Tibial artery (tissue), 4 donors: ENCODE data around the gene SGSM2.

Experiments
- DNase-seq, 2 donors: peaks; one replicate each; pipeline ENCODE4 v3.0.0-alpha.2; 2019
- H3K27ac ChIP-seq, 2 donors: fragments of 200-600 bp; sonication (generic) in 1 of 2; 1 replicate in 1 of 2; 2 replicates in 1 of 2; pipeline ENCODE4 v1.5.1; 2018 to 2019; ENCODE audit warnings: mild to moderate bottlenecking in 1 of 2
- H3K27me3 ChIP-seq, 2 donors: fragments of 200-600 bp; sonication (generic) in 1 of 2; one replicate each; pipeline versions ENCODE4 v1.5.1 to v1.6.0; 2016 to 2019
- H3K36me3 ChIP-seq, 3 donors: fragments of 200-600 bp; sonication (generic) in 2 of 3; one replicate each; pipeline ENCODE4 v1.5.1; 2016 to 2019; ENCODE audit warnings: mild to moderate bottlenecking in 2 of 3
- H3K4me1 ChIP-seq, 4 donors: fragments of 200-600 bp; sonication (generic) in 2 of 4; 1 replicate in 3 of 4; 2 replicates in 1 of 4; pipeline ENCODE4 v1.5.1; 2016 to 2019
- H3K4me3 ChIP-seq, 2 donors: fragments of 200-600 bp; sonication (generic) in 1 of 2; 1 replicate in 1 of 2; 2 replicates in 1 of 2; pipeline ENCODE4 v1.5.1; 2018 to 2019; ENCODE audit warnings: mild to moderate bottlenecking in 2 of 2
- H3K9me3 ChIP-seq, 3 donors: fragments of 200-600 bp; sonication (generic) in 1 of 3; one replicate each; pipeline ENCODE4 v1.5.1; 2016 to 2019
- intact Hi-C: fragments of 100-400 bp; cut with DNase I; formaldehyde crosslinking; loops from one replicate; pipeline ENCODE4 v1.15.0; 2023; ENCODE audit warnings: low total_unique reads
- TF ChIP-seq, protein P1 (sequence below), 2 experiments: fragments of 200-600 bp in 1 of 2; fragments of 450-650 bp in 1 of 2; IDR thresholded peaks; one replicate each; pipeline ENCODE4 v1.5.1; 2017 to 2019; ENCODE audit warnings: antibody characterized with exemption in 2 of 2, mild to moderate bottlenecking in 1 of 2, moderate library complexity in 1 of 2

The SGSM2 gene

DNA sequence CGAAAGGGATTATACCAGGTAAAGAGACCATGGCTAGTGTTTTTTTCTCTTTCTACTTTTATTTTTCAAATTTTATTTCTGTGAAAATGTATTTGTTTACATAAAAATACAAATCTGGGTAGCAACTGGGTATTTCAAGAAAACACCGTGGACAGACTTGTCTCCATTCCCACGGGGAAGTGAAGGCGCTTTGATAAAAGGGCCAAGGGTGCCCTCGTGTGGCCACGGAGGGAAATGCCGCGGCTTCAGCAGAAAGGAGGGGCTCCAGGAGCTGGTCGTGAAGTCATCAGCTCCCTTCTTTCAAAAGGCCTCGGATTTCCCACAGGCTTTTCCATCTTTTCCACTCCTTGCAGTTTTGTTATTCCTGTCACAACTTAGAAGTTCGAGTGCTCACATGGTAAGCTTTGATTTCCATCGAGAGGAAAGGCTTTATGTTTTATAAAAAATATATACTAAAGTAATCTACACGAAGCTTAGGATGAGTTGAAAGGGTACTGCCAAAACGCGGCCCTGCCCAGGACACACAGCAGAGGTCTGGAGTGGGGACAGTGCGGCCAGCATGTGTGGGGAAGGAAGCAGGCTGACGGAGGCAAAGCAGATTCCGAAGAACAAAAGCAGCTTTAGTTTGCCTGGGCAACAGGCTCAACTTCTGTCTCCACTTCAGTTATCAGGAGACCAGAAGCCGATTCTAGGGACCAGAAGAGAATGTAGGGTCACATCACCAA lies 78.9 kb downstream of the SGSM2 start:
- H3K4me1 ChIP-seq = peaks cover 0 to 34% (median 13%) of the 10 kb centered on the region in 4 donors

DNA sequence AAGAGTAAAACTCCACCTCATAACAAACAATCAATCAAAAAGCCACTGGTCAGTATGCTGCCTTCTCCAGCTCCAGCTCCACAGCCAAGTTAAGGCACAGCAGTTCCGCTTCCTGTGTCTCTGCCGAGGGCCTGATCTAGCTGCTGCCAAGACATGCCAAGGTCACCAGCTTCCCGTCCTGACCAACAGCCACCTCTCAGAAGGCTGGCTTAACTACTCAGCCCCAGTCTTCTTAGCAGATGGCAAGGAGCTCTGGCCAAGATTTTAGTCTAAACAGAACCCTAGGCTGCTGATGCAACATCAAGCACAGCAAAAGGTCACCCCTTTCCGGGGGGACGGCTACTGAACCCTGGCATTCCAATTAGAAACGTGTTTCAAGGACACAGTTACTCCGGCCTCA lies 81.3 kb downstream of the SGSM2 start:
- DNase-seq = no peak
- TF ChIP-seq, protein P1, sequence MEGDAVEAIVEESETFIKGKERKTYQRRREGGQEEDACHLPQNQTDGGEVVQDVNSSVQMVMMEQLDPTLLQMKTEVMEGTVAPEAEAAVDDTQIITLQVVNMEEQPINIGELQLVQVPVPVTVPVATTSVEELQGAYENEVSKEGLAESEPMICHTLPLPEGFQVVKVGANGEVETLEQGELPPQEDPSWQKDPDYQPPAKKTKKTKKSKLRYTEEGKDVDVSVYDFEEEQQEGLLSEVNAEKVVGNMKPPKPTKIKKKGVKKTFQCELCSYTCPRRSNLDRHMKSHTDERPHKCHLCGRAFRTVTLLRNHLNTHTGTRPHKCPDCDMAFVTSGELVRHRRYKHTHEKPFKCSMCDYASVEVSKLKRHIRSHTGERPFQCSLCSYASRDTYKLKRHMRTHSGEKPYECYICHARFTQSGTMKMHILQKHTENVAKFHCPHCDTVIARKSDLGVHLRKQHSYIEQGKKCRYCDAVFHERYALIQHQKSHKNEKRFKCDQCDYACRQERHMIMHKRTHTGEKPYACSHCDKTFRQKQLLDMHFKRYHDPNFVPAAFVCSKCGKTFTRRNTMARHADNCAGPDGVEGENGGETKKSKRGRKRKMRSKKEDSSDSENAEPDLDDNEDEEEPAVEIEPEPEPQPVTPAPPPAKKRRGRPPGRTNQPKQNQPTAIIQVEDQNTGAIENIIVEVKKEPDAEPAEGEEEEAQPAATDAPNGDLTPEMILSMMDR (IDR thresholded peaks at IDR 0.05) = no peak
- Histone ChIP-seq H3K27me3 (no peaks in the 10 kb centered on the region), H3K9me3 (no peaks in the 10 kb centered on the region), H3K36me3 (peaks cover 0 to 39% (median 16%) of the 10 kb centered on the region in 3 donors), H3K4me3 (no peak overlapping the region), H3K27ac (peak overlapping the region; percentile 21 to 35), H3K4me1 (peaks cover 0 to 16% (median 3%) of the 10 kb centered on the region in 4 donors)
- intact Hi-C loops = no loop called here

More for the DNA sequence above, 78.9 kb downstream of the SGSM2 start:
- Histone ChIP-seq H3K4me3 (no peak overlapping the region), H3K27me3 (no peaks in the 10 kb centered on the region), H3K9me3 (no peaks in the 10 kb centered on the region), H3K36me3 (peaks cover 0 to 30% (median 13%) of the 10 kb centered on the region in 3 donors), H3K27ac (peak overlapping the region in 1 of 2 donors; percentile 33)
- peak; percentile 92 to 95 for DNase-seq
- intact Hi-C loops = loop anchor here (1.0 kb wide), 1 partner anchor 35 kb away; no protein-coding TSS in a partner anchor
- TF ChIP-seq, protein P1 (IDR thresholded peaks at IDR 0.05) = peak; percentile 95 to 97

DNA sequence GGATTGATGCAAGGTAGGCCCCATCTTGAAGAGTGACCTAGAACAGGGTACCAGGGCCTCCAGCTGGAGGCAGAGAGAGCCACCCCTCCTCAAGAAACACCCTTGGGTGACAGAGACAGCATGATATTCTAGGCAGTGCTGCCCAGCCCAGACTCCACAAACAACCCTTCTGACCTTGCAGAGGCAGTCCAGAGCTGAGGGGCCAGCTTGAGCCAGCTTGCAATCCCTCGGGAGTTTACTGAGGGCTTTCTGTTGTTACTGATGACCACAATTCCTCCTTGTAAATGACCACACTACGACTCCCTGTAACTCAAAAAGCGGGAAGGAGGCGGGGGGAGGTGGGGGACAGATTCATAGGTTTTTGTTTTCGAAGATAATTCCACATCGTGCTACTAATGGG lies 82.2 kb downstream of the SGSM2 start:
- no peak overlapping the region for H3K4me3 ChIP-seq
- H3K9me3 ChIP-seq = no peaks in the 10 kb centered on the region
- peaks cover 0 to 39% (median 16%) of the 10 kb centered on the region in 3 donors for H3K36me3 ChIP-seq
- H3K4me1 ChIP-seq = peaks cover 0 to 10% (median 3%) of the 10 kb centered on the region in 4 donors
- no peak overlapping the region for H3K27ac ChIP-seq
- TF ChIP-seq, protein P1 (IDR thresholded peaks at IDR 0.05) = no peak
- DNase-seq = no peak
- H3K27me3 ChIP-seq = no peaks in the 10 kb centered on the region
- intact Hi-C loops = no loop called here

DNA sequence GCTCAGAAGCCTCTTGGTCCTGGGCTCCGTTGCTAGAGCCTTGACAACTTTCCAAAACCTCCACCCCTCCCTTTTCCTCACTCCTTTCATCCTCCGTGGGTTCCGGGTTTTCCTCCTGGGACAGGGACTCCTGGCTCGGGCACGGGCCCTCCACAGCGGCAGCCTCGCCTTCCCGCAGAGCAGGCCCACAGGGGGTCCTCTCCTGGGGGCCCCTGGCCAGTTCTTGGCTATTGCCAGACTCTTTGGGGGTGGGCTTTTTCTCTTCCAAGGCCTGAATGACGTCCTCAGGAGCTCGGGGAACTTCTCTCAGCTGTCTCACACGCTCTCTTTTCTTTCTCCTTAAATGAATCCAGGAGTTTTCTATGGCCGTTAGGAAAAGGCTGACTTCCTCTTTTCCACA lies 82.9 kb downstream of the SGSM2 start:
- H3K4me3 ChIP-seq = no peak overlapping the region
- intact Hi-C loops = no loop called here
- no peaks in the 10 kb centered on the region for H3K27me3 ChIP-seq
- no peaks in the 10 kb centered on the region for H3K9me3 ChIP-seq
- no peak for DNase-seq
- peaks cover 0 to 10% (median 3%) of the 10 kb centered on the region in 4 donors for H3K4me1 ChIP-seq
- TF ChIP-seq, protein P1 (IDR thresholded peaks at IDR 0.05) = no peak
- peaks cover 0 to 39% (median 16%) of the 10 kb centered on the region in 3 donors for H3K36me3 ChIP-seq
- no peak overlapping the region for H3K27ac ChIP-seq

DNA sequence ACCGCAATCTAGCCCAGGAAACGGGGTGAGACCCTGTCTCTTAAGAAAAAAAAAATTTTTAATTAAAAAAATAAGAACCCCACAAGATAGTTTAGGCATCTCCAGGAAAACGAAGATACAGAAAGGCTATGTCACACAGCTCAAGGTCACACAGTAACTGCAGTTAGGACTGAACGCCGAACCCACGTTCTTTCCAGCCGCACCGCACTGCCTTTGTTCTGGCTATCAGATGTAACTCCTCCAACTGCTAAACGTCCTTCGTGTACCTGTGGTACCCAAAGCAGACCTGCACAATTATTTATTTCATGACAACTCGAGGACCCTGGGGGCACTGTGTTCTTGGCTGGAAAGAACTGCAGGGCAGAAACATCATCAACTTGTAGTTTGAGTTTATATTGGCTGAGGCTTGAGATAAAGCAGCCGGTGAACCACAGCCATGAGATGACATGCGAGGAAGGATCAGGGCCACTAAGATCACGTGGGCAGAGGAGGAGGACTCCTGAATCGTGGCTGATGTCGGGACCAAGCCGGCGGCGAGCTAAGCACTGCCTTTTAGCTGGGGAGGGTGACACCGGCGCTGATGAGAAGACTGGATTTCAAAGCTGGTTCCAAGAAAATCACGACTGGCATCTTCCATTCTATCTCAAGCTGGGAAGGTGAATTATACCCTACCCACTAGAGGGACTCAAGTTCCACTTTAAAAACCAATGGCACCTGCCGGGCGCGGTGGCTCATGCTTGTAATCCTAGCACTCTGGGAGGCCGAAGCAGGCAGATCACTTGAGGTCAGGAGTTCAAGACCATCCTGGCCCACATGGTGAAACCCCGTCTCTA lies 84.2 kb downstream of the SGSM2 start:
- H3K4me3 ChIP-seq = no peak overlapping the region
- TF ChIP-seq, protein P1 (IDR thresholded peaks at IDR 0.05) = no peak
- intact Hi-C loops = no loop called here
- H3K36me3 ChIP-seq = peaks cover 0 to 39% (median 16%) of the 10 kb centered on the region in 3 donors
- H3K27ac ChIP-seq = no peak overlapping the region
- no peaks in the 10 kb centered on the region for H3K9me3 ChIP-seq
- no peak for DNase-seq
- H3K4me1 ChIP-seq = peaks cover 0 to 5% (median 0%) of the 10 kb centered on the region in 4 donors
- H3K27me3 ChIP-seq = no peaks in the 10 kb centered on the region
